SK-N-SH treated with all-trans-retinoic acid at 6 μM for 48 hours (cell line): ENCODE measurements around the gene CDH20.

Source experiments
- BACH2 ChIP-seq: fragments of 250-450 bp; sonication (Bioruptor Pico); IDR thresholded peaks from 2 replicates; pipeline ENCODE4 v1.9.0; 2021; ENCODE audit warnings: mild to moderate bottlenecking, borderline replicate concordance
- OSR1 ChIP-seq: fragments of 250-450 bp; sonication (Bioruptor Pico); IDR thresholded peaks from 2 replicates; pipeline ENCODE4 v1.8.0; 2022; ENCODE audit warnings: moderate library complexity, mild to moderate bottlenecking, inconsistent platforms
- PPARA ChIP-seq: fragments of 250-450 bp; sonication (Bioruptor Pico); IDR thresholded peaks from 2 replicates; pipeline ENCODE4 v1.5.0; 2020; ENCODE audit warnings: mild to moderate bottlenecking, borderline replicate concordance
- TCF4 ChIP-seq: fragments of 250-450 bp; sonication (Bioruptor Pico); IDR thresholded peaks from 2 replicates; pipeline ENCODE4 v1.8.0; 2021; ENCODE audit warnings: mild to moderate bottlenecking, moderate library complexity, borderline replicate concordance
- TOX ChIP-seq: fragments of 250-450 bp; sonication (Bioruptor Pico); IDR thresholded peaks from 2 replicates; pipeline ENCODE4 v1.8.0; 2021; ENCODE audit warnings: mild to moderate bottlenecking, moderate library complexity, borderline replicate concordance
- ZC3H10 ChIP-seq: fragments of 250-450 bp; sonication (Bioruptor Pico); IDR thresholded peaks from 2 replicates; pipeline ENCODE4 v1.5.1; 2021; ENCODE audit warnings: mild to moderate bottlenecking, moderate library complexity
- ZFP3 ChIP-seq: fragments of 250-450 bp; sonication (Bioruptor Pico); IDR thresholded peaks from 2 replicates; pipeline ENCODE4 v1.5.0; 2020; ENCODE audit warnings: mild to moderate bottlenecking, moderate library complexity
- ZFP30 ChIP-seq: fragments of 450-650 bp; formaldehyde crosslinking; IDR thresholded peaks from 2 replicates; pipeline ENCODE4 v1.5.0; 2022; ENCODE audit warnings: mild to moderate bottlenecking, moderate library complexity
- ZNF70 ChIP-seq: fragments of 450-650 bp; formaldehyde crosslinking; IDR thresholded peaks from 2 replicates; pipeline ENCODE4 v1.5.0; 2020; ENCODE audit warnings: mild to moderate bottlenecking, moderate library complexity
- ZNF8 ChIP-seq: fragments of 450-650 bp; formaldehyde crosslinking; IDR thresholded peaks from 2 replicates; pipeline ENCODE4 v1.5.0; 2020; ENCODE audit warnings: mild to moderate bottlenecking, moderate library complexity
- TF ChIP-seq, protein P1 (sequence below): fragments of 250-450 bp; sonication (Bioruptor Pico); IDR thresholded peaks from 2 replicates; pipeline ENCODE4 v1.8.0; 2020; ENCODE audit warnings: mild to moderate bottlenecking, moderate library complexity, borderline replicate concordance
- TF ChIP-seq, protein P2 (sequence below): fragments of 250-450 bp; sonication (Bioruptor Pico); IDR thresholded peaks from 2 replicates; pipeline ENCODE4 v1.5.0; 2020; ENCODE audit warnings: mild to moderate bottlenecking, moderate library complexity
- TF ChIP-seq, protein P3 (sequence below): fragments of 250-450 bp; sonication (Bioruptor Pico); IDR thresholded peaks from 2 replicates; pipeline ENCODE4 v1.5.1; 2021; ENCODE audit warnings: mild to moderate bottlenecking, moderate library complexity
- TF ChIP-seq, protein P4 (sequence below): fragments of 250-450 bp; sonication (Bioruptor Pico); IDR thresholded peaks from 2 replicates; pipeline ENCODE4 v1.5.1; 2020; ENCODE audit warnings: low read depth, mild to moderate bottlenecking, moderate library complexity

DNA sequence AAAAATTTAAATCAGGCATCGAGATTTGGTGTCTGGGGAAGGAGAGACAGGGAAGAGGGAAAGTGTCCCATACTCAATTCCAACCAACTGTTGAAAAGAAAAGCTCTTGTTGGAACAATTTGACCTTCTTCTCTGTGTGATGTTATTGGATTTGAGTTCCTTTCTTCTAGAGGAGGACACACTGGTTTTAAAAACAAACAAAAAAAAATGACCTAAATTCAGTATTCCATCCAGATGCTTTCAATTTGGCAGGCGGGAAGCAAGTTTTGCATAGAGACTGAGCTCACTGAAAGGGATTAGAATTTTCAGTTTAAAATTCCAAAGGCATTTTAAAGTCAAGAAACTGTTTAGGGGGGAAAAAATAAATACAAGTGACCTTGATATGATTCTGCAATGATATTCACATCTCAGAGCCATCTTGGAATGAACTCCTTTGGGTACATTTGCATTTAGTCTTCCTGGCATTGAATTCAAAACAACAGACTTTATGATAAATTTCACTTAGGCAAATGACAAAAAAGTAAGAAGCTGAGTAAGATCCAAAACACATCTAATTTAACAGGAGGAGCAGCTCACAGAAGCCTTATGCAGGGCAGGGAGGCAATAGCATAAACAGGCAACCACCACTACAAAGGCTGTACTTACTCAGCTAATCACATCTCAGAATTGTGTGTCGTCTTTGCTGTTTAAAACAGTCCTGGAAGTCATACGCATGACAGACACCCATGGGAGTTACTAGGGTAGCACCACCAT, 126.8 kb downstream of the CDH20 start:
- TF ChIP-seq, protein P1, sequence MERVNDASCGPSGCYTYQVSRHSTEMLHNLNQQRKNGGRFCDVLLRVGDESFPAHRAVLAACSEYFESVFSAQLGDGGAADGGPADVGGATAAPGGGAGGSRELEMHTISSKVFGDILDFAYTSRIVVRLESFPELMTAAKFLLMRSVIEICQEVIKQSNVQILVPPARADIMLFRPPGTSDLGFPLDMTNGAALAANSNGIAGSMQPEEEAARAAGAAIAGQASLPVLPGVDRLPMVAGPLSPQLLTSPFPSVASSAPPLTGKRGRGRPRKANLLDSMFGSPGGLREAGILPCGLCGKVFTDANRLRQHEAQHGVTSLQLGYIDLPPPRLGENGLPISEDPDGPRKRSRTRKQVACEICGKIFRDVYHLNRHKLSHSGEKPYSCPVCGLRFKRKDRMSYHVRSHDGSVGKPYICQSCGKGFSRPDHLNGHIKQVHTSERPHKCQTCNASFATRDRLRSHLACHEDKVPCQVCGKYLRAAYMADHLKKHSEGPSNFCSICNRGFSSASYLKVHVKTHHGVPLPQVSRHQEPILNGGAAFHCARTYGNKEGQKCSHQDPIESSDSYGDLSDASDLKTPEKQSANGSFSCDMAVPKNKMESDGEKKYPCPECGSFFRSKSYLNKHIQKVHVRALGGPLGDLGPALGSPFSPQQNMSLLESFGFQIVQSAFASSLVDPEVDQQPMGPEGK (CRISPR knock-in tag): no peak
- no peak for TF ChIP-seq TCF4 (CRISPR knock-in tag)
- no peak for TF ChIP-seq ZC3H10
- TF ChIP-seq ZNF8 (CRISPR knock-in tag): no peak
- TF ChIP-seq, protein P2, sequence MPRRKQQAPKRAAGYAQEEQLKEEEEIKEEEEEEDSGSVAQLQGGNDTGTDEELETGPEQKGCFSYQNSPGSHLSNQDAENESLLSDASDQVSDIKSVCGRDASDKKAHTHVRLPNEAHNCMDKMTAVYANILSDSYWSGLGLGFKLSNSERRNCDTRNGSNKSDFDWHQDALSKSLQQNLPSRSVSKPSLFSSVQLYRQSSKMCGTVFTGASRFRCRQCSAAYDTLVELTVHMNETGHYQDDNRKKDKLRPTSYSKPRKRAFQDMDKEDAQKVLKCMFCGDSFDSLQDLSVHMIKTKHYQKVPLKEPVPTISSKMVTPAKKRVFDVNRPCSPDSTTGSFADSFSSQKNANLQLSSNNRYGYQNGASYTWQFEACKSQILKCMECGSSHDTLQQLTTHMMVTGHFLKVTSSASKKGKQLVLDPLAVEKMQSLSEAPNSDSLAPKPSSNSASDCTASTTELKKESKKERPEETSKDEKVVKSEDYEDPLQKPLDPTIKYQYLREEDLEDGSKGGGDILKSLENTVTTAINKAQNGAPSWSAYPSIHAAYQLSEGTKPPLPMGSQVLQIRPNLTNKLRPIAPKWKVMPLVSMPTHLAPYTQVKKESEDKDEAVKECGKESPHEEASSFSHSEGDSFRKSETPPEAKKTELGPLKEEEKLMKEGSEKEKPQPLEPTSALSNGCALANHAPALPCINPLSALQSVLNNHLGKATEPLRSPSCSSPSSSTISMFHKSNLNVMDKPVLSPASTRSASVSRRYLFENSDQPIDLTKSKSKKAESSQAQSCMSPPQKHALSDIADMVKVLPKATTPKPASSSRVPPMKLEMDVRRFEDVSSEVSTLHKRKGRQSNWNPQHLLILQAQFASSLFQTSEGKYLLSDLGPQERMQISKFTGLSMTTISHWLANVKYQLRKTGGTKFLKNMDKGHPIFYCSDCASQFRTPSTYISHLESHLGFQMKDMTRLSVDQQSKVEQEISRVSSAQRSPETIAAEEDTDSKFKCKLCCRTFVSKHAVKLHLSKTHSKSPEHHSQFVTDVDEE (CRISPR knock-in tag): no peak
- no peak for TF ChIP-seq TOX (CRISPR knock-in tag)
- no peak for TF ChIP-seq OSR1 (CRISPR knock-in tag)
- TF ChIP-seq, protein P3, sequence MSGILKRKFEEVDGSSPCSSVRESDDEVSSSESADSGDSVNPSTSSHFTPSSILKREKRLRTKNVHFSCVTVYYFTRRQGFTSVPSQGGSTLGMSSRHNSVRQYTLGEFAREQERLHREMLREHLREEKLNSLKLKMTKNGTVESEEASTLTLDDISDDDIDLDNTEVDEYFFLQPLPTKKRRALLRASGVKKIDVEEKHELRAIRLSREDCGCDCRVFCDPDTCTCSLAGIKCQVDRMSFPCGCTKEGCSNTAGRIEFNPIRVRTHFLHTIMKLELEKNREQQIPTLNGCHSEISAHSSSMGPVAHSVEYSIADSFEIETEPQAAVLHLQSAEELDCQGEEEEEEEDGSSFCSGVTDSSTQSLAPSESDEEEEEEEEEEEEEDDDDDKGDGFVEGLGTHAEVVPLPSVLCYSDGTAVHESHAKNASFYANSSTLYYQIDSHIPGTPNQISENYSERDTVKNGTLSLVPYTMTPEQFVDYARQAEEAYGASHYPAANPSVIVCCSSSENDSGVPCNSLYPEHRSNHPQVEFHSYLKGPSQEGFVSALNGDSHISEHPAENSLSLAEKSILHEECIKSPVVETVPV (CRISPR knock-in tag): no peak
- TF ChIP-seq BACH2 (CRISPR knock-in tag): no peak
- TF ChIP-seq, protein P4, sequence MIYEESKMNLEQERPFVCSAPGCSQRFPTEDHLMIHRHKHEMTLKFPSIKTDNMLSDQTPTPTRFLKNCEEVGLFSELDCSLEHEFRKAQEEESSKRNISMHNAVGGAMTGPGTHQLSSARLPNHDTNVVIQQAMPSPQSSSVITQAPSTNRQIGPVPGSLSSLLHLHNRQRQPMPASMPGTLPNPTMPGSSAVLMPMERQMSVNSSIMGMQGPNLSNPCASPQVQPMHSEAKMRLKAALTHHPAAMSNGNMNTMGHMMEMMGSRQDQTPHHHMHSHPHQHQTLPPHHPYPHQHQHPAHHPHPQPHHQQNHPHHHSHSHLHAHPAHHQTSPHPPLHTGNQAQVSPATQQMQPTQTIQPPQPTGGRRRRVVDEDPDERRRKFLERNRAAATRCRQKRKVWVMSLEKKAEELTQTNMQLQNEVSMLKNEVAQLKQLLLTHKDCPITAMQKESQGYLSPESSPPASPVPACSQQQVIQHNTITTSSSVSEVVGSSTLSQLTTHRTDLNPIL (CRISPR knock-in tag): no peak
- no peak for TF ChIP-seq ZNF70 (CRISPR knock-in tag)
- TF ChIP-seq ZFP30: no peak
- TF ChIP-seq ZFP3 (CRISPR knock-in tag): no peak
- no peak for TF ChIP-seq PPARA (CRISPR knock-in tag)
